PC-9 (cell line): ENCODE measurements around the gene LRRTM4.

Experiments
- EZH2 ChIP-seq: fragments of 200-600 bp; sonication (generic); IDR thresholded peaks from 2 replicates; pipeline ENCODE4 v1.8.0; 2017; ENCODE audit warnings: antibody characterized with exemption, low read depth
- TF ChIP-seq, protein P1 (sequence below): fragments of 200-600 bp; sonication (generic); conservative IDR thresholded peaks from 2 replicates; pipeline ENCODE4 v1.6.1; 2017; ENCODE audit warnings: mixed run types, antibody characterized with exemption, mild to moderate bottlenecking, moderate library complexity

DNA sequence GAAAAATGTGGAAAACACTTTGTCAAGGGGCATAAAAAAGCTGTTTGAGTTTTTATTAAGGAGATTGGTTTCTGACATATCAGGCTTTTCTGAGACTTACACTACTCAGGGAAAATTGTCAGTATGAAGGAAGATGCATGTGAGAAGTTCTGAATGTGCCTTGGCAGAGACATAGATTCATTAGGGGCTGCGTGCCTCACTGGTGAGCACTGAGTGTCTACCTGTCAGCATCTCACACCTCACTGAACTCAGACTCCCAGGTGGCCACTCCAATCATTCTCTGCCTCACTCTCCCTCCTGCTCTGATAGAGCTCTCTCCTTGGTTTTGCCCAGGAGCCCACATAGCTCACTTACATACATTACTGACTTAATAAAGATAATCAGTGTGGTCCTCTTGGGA lies 372.6 kb downstream of the LRRTM4 start:
- TF ChIP-seq, protein P1, sequence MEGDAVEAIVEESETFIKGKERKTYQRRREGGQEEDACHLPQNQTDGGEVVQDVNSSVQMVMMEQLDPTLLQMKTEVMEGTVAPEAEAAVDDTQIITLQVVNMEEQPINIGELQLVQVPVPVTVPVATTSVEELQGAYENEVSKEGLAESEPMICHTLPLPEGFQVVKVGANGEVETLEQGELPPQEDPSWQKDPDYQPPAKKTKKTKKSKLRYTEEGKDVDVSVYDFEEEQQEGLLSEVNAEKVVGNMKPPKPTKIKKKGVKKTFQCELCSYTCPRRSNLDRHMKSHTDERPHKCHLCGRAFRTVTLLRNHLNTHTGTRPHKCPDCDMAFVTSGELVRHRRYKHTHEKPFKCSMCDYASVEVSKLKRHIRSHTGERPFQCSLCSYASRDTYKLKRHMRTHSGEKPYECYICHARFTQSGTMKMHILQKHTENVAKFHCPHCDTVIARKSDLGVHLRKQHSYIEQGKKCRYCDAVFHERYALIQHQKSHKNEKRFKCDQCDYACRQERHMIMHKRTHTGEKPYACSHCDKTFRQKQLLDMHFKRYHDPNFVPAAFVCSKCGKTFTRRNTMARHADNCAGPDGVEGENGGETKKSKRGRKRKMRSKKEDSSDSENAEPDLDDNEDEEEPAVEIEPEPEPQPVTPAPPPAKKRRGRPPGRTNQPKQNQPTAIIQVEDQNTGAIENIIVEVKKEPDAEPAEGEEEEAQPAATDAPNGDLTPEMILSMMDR, result no peak
- TF ChIP-seq EZH2, result no peak
